Breast epithelium (tissue), 4 donors: ENCODE data around the gene ANP32A. TPM values are rescaled to one million over a fixed set of nuclear protein-coding genes. Genes with fewer than 3 reads are reported as not detected.

Experiments used
- DNase-seq, 2 donors: peaks; one replicate each; pipeline ENCODE4 v3.0.0-alpha.2; 2019; ENCODE audit warnings: low spot score in 2 of 2
- H3K27ac ChIP-seq, 2 donors: fragments of 200-600 bp; sonication (generic) in 1 of 2; one replicate each; pipeline ENCODE4 v1.5.1; 2016 to 2019; ENCODE audit warnings: mild to moderate bottlenecking in 1 of 2
- H3K27me3 ChIP-seq, 2 donors: fragments of 200-600 bp; sonication (generic) in 1 of 2; one replicate each; pipeline versions ENCODE4 v1.5.1 to v1.6.0; 2017 to 2019; ENCODE audit warnings: control low read depth in 1 of 2, mild to moderate bottlenecking in 1 of 2
- H3K36me3 ChIP-seq: fragments of 200-600 bp; one replicate; pipeline ENCODE4 v1.5.1; 2019
- H3K4me1 ChIP-seq, 2 donors: fragments of 200-600 bp; sonication (generic); one replicate each; pipeline ENCODE4 v1.5.1; 2016 to 2019; ENCODE audit warnings: control low read depth in 1 of 2
- H3K4me3 ChIP-seq, 3 donors: fragments of 200-600 bp; sonication (generic); 1 replicate in 2 of 3; 2 replicates in 1 of 3; pipeline ENCODE4 v1.5.1; 2016 to 2019; ENCODE audit warnings: mild to moderate bottlenecking in 3 of 3, moderate library complexity in 2 of 3
- H3K9me3 ChIP-seq, 2 donors: fragments of 200-600 bp; sonication (generic) in 1 of 2; one replicate each; pipeline ENCODE4 v1.5.1; 2016 to 2019; ENCODE audit warnings: control low read depth in 1 of 2
- POLR2A ChIP-seq: fragments of 450-650 bp; IDR thresholded peaks from one replicate; pipeline ENCODE4 v1.6.1; 2016; ENCODE audit warnings: antibody characterized with exemption, mild to moderate bottlenecking, moderate library complexity
- POLR2AphosphoS5 ChIP-seq, 3 donors: sonication (generic); formaldehyde crosslinking; IDR thresholded peaks; one replicate each; pipeline ENCODE4 v1.6.1; 2017; ENCODE audit warnings: antibody characterized with exemption in 3 of 3
- intact Hi-C: fragments of 100-400 bp; cut with DNase I; formaldehyde crosslinking; loops from one replicate; pipeline ENCODE4 v1.15.1; 2023; ENCODE audit warnings: low total_unique reads
- total RNA-seq, 3 donors: library from RNA; depleted of rRNA; stranded (reverse); fragments of >200 nt; gene quantifications; one replicate each; pipeline ENCODE4 v1.1.0, GENCODE V29; 2016
- TF ChIP-seq, protein P1 (sequence below), 3 donors: fragments of 450-650 bp; IDR thresholded peaks; one replicate each; pipeline ENCODE4 v1.5.1; 2016 to 2017; ENCODE audit warnings: antibody characterized with exemption in 3 of 3, mild to moderate bottlenecking in 3 of 3, moderate library complexity in 3 of 3

ANP32A gene
- total RNA-seq, 3 donors from 2014 or later, result 57.0 to 63.4 (median 62.8) TPM

- TF ChIP-seq POLR2A (no peak), POLR2AphosphoS5 (IDR thresholded peaks at IDR 0.05) (no peak)
- TF ChIP-seq, protein P1, sequence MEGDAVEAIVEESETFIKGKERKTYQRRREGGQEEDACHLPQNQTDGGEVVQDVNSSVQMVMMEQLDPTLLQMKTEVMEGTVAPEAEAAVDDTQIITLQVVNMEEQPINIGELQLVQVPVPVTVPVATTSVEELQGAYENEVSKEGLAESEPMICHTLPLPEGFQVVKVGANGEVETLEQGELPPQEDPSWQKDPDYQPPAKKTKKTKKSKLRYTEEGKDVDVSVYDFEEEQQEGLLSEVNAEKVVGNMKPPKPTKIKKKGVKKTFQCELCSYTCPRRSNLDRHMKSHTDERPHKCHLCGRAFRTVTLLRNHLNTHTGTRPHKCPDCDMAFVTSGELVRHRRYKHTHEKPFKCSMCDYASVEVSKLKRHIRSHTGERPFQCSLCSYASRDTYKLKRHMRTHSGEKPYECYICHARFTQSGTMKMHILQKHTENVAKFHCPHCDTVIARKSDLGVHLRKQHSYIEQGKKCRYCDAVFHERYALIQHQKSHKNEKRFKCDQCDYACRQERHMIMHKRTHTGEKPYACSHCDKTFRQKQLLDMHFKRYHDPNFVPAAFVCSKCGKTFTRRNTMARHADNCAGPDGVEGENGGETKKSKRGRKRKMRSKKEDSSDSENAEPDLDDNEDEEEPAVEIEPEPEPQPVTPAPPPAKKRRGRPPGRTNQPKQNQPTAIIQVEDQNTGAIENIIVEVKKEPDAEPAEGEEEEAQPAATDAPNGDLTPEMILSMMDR (IDR thresholded peaks at IDR 0.05), result peak in 1 of 3 donors; percentile 15
- Histone ChIP-seq H3K4me1 (peaks cover 26 to 49% of the 10 kb centered on the region in 2 donors), H3K36me3 (no peaks in the 10 kb centered on the region), H3K9me3 (no peaks in the 10 kb centered on the region), H3K4me3 (peak overlapping the region in 2 of 3 donors; percentile 13 to 34), H3K27ac (peak overlapping the region; percentile 88 to 92), H3K27me3 (no peaks in the 10 kb centered on the region)
- no peak for DNase-seq
- intact Hi-C loops, result no loop called here
These were observed 25.8 kb downstream of the ANP32A start for GRCh38 chr15:68794863-68795262.

GRCh38 chr15:68794307-68794706 lies 26.4 kb downstream of the ANP32A start:
- Histone ChIP-seq H3K4me1 (peaks cover 31 to 55% of the 10 kb centered on the region in 2 donors), H3K27me3 (no peaks in the 10 kb centered on the region), H3K4me3 (peak overlapping the region in 1 of 3 donors; percentile 34), H3K27ac (peak overlapping the region; percentile 88 to 92), H3K36me3 (no peaks in the 10 kb centered on the region), H3K9me3 (no peaks in the 10 kb centered on the region)
- no peak for DNase-seq
- intact Hi-C loops, result no loop called here
- TF ChIP-seq POLR2AphosphoS5 (IDR thresholded peaks at IDR 0.05), result no peak
- no peak for TF ChIP-seq POLR2A
- TF ChIP-seq, protein P1 (IDR thresholded peaks at IDR 0.05), result no peak

GRCh38 chr15:68793776-68794175 lies 26.9 kb downstream of the ANP32A start:
- H3K4me1 ChIP-seq, result peaks cover 31 to 60% of the 10 kb centered on the region in 2 donors
- DNase-seq, result no peak
- H3K36me3 ChIP-seq, result no peaks in the 10 kb centered on the region
- H3K9me3 ChIP-seq, result no peaks in the 10 kb centered on the region
- no peaks in the 10 kb centered on the region for H3K27me3 ChIP-seq
- intact Hi-C loops, result no loop called here
- peak overlapping the region; percentile 88 to 92 for H3K27ac ChIP-seq
- peak overlapping the region in 2 of 3 donors; percentile 9 to 17 for H3K4me3 ChIP-seq
- TF ChIP-seq POLR2AphosphoS5 (IDR thresholded peaks at IDR 0.05) (no peak), POLR2A (no peak)
- TF ChIP-seq, protein P1 (IDR thresholded peaks at IDR 0.05), result no peak

GRCh38 chr15:68792901-68793766 lies 27.6 kb downstream of the ANP32A start:
- peak overlapping the region in 2 of 3 donors; percentile 9 to 20 for H3K4me3 ChIP-seq
- no peaks in the 10 kb centered on the region for H3K27me3 ChIP-seq
- no peaks in the 10 kb centered on the region for H3K36me3 ChIP-seq
- TF ChIP-seq, protein P1 (IDR thresholded peaks at IDR 0.05), result peak in 1 of 3 donors; percentile 20
- TF ChIP-seq POLR2AphosphoS5 (IDR thresholded peaks at IDR 0.05), result peak in 2 of 3 donors; percentile 21 to 22
- no peak for TF ChIP-seq POLR2A
- intact Hi-C loops, result no loop called here
- H3K4me1 ChIP-seq, result peaks cover 31 to 64% of the 10 kb centered on the region in 2 donors
- H3K27ac ChIP-seq, result peak overlapping the region; percentile 88 to 92
- no peaks in the 10 kb centered on the region for H3K9me3 ChIP-seq
- peak; percentile 89 to 95 for DNase-seq
